Testis (tissue), 3 donors: ENCODE measurements around the gene KCTD17. TPM values are rescaled to one million over a fixed set of nuclear protein-coding genes. Genes with fewer than 3 reads are reported as not detected.

ENCODE experiments used
- DNase-seq: peaks from one replicate; pipeline ENCODE4 v3.0.0-alpha.2; 2019
- H3K27ac ChIP-seq, 2 donors: fragments of 200-600 bp; sonication (generic); one replicate each; pipeline ENCODE4 v1.5.1; 2019
- H3K27me3 ChIP-seq: fragments of 200-600 bp; sonication (generic); one replicate; pipeline ENCODE4 v1.5.1; 2019
- H3K36me3 ChIP-seq: fragments of 200-600 bp; sonication (generic); one replicate; pipeline ENCODE4 v1.5.1; 2017; ENCODE audit warnings: low read depth; ENCODE audit errors: missing control alignments
- H3K4me1 ChIP-seq: fragments of 200-600 bp; sonication (generic); one replicate; pipeline ENCODE4 v1.5.1; 2019
- H3K4me3 ChIP-seq, 2 donors: fragments of 200-600 bp; sonication (generic); one replicate each; pipeline ENCODE4 v1.5.1; 2017 to 2019
- H3K9me3 ChIP-seq: fragments of 200-600 bp; sonication (generic); one replicate; pipeline ENCODE4 v1.5.1; 2017
- CTCF ChIP-seq, 3 experiments: fragments of 450-650 bp in 2 of 3; fragments of 200-600 bp in 1 of 3; sonication (generic) in 1 of 3; IDR thresholded peaks; one replicate each; pipeline ENCODE4 v1.5.1; 2016 to 2019; ENCODE audit warnings: antibody characterized with exemption in 3 of 3, mild to moderate bottlenecking in 2 of 3, moderate library complexity in 1 of 3
- POLR2A ChIP-seq: fragments of 450-650 bp; IDR thresholded peaks from one replicate; pipeline ENCODE4 v1.6.1; 2017; ENCODE audit warnings: antibody characterized with exemption, mild to moderate bottlenecking, moderate library complexity
- WGBS, 2 donors: methylation state at CpG; one replicate each; pipeline ENCODE4 v1.1.5; 2018; 5-methylcytosine and 5-hydroxymethylcytosine counted together
- intact Hi-C: fragments of 100-400 bp; cut with DNase I; formaldehyde crosslinking; loops from one replicate; pipeline ENCODE4 v1.15.1; 2023; ENCODE audit warnings: low total_unique reads
- polyA plus RNA-seq: library from polyadenylated mRNA; stranded (reverse); fragments of 350-450 nt; fragmentation: Illumina TruSeq; extraction: RNeasy Lipid Tissue Mini Kit (QIAGEN cat#74804); gene quantifications from one replicate; pipeline ENCODE4 v1.2.3, GENCODE V29; 2014; ENCODE audit warnings: low read depth, low replicate concordance; ENCODE audit not compliant: insufficient read depth
- total RNA-seq, 2 donors: library from RNA; depleted of rRNA; stranded (reverse); fragments of >200 nt; gene quantifications; one replicate each; pipeline ENCODE4 v1.2.3, GENCODE V29; 2016

KCTD17 gene
- total and polyA plus RNA-seq, 3 donors from 2014 or later = 39.1 to 99.1 (median 57.0) TPM

- H3K27me3 ChIP-seq = no peaks in the 10 kb centered on the region
- H3K4me3 ChIP-seq = no peak overlapping the region
- intact Hi-C loops = no loop called here
- 53 to 57% methylated on average over 8 to 18 of the region's 18 CpGs for WGBS, 2 donors
- DNase-seq = no peak
- no peaks in the 10 kb centered on the region for H3K36me3 ChIP-seq
- no peaks in the 10 kb centered on the region for H3K9me3 ChIP-seq
- TF ChIP-seq POLR2A (no peak), CTCF (IDR thresholded peaks at IDR 0.05) (no peak)
- no peaks in the 10 kb centered on the region for H3K4me1 ChIP-seq
- no peak overlapping the region for H3K27ac ChIP-seq
Measured at GRCh38 chr22:37103151-37103550, 51.6 kb downstream of the KCTD17 start.

GRCh38 chr22:37103656-37104452 lies 52.3 kb downstream of the KCTD17 start:
- Histone ChIP-seq H3K27me3 (no peaks in the 10 kb centered on the region), H3K27ac (no peak overlapping the region), H3K36me3 (no peaks in the 10 kb centered on the region), H3K4me1 (no peaks in the 10 kb centered on the region), H3K4me3 (no peak overlapping the region), H3K9me3 (no peaks in the 10 kb centered on the region)
- 64 to 77% methylated on average over 14 of the region's 14 CpGs for WGBS, 2 donors
- no peak for TF ChIP-seq CTCF (IDR thresholded peaks at IDR 0.05)
- TF ChIP-seq POLR2A = no peak
- DNase-seq = no peak
- intact Hi-C loops = no loop called here

GRCh38 chr22:37105154-37105553 lies 53.6 kb downstream of the KCTD17 start:
- no peaks in the 10 kb centered on the region for H3K4me1 ChIP-seq
- no peaks in the 10 kb centered on the region for H3K36me3 ChIP-seq
- no peak overlapping the region for H3K27ac ChIP-seq
- no peaks in the 10 kb centered on the region for H3K9me3 ChIP-seq
- H3K27me3 ChIP-seq = no peaks in the 10 kb centered on the region
- WGBS, 2 donors = 48 to 56% methylated on average over 6 to 7 of the region's 7 CpGs
- intact Hi-C loops = no loop called here
- no peak for DNase-seq
- TF ChIP-seq CTCF (IDR thresholded peaks at IDR 0.05) (no peak), POLR2A (no peak)
- no peak overlapping the region for H3K4me3 ChIP-seq

GRCh38 chr22:37105990-37106389 lies 54.4 kb downstream of the KCTD17 start:
- Histone ChIP-seq H3K9me3 (no peaks in the 10 kb centered on the region), H3K36me3 (no peaks in the 10 kb centered on the region), H3K27ac (no peak overlapping the region), H3K4me3 (no peak overlapping the region), H3K4me1 (no peaks in the 10 kb centered on the region), H3K27me3 (no peaks in the 10 kb centered on the region)
- TF ChIP-seq CTCF (IDR thresholded peaks at IDR 0.05) = no peak
- no peak for TF ChIP-seq POLR2A
- intact Hi-C loops = no loop called here
- WGBS, 2 donors = 83 to 96% methylated on average over 5 of the region's 5 CpGs
- DNase-seq = no peak
